ENCODE results near the gene GPR25. TPM values are rescaled to one million over a fixed set of nuclear protein-coding genes. Genes with fewer than 3 reads are reported as not detected.

Gene GPR25
- total RNA-seq, 2 donors from 2014 or later, result 1.3 TPM; not detected in 1

- Histone ChIP-seq H3K4me1 (peaks cover 12% of the 10 kb centered on the region), H3K27ac (no peak overlapping the region), H3K27me3 (peaks cover 0 to 15% of the 10 kb centered on the region in 2 donors), H3K9me3 (no peaks in the 10 kb centered on the region), H3K4me3 (no peak overlapping the region), H3K36me3 (replicated peaks in 1 of 2; ENCODE audit: insufficient read depth in 1 of 2, low read depth in 2 of 2) (no peaks in the 10 kb centered on the region)
- no peak for DNase-seq
- 24 to 33% methylated on average over 14 to 65 of the region's 66 CpGs for WGBS, 2 donors
- intact Hi-C loops (cut with DNase I), result no loop called here
- TF ChIP-seq POLR2A (IDR thresholded peaks at IDR 0.05), result no peak
- no peak for TF ChIP-seq CTCF (IDR thresholded peaks at IDR 0.05)
- no peak for ATAC-seq
Measured at GRCh38 chr1:200873671-200874397, 1.1 kb downstream of the GPR25 start.

- Histone ChIP-seq H3K4me3 (no peak overlapping the region), H3K27me3 (peaks cover 0 to 15% of the 10 kb centered on the region in 2 donors), H3K27ac (no peak overlapping the region), H3K9me3 (no peaks in the 10 kb centered on the region), H3K4me1 (peaks cover 12% of the 10 kb centered on the region), H3K36me3 (replicated peaks in 1 of 2; ENCODE audit: insufficient read depth in 1 of 2, low read depth in 2 of 2) (no peaks in the 10 kb centered on the region)
- no peak for ATAC-seq
- no peak for DNase-seq
- TF ChIP-seq POLR2A (IDR thresholded peaks at IDR 0.05) (no peak), CTCF (IDR thresholded peaks at IDR 0.05) (no peak)
- intact Hi-C loops (cut with DNase I), result no loop called here
- WGBS, 2 donors, result 86 to 89% methylated on average over 6 of the region's 6 CpGs
Measured at GRCh38 chr1:200874694-200875093, 1.9 kb downstream of the GPR25 start.

GRCh38 chr1:200875416-200875815 lies 2.6 kb downstream of the GPR25 start:
- ATAC-seq, result no peak
- no peak for TF ChIP-seq CTCF (IDR thresholded peaks at IDR 0.05)
- TF ChIP-seq POLR2A (IDR thresholded peaks at IDR 0.05), result no peak
- peaks cover 0 to 15% of the 10 kb centered on the region in 2 donors for H3K27me3 ChIP-seq
- H3K9me3 ChIP-seq, result no peaks in the 10 kb centered on the region
- H3K27ac ChIP-seq, result no peak overlapping the region
- intact Hi-C loops (cut with DNase I), result no loop called here
- WGBS, 2 donors, result 70 to 83% methylated on average over 5 of the region's 5 CpGs
- no peak for DNase-seq
- no peaks in the 10 kb centered on the region for H3K36me3 ChIP-seq (replicated peaks in 1 of 2; ENCODE audit: insufficient read depth in 1 of 2, low read depth in 2 of 2)
- no peak overlapping the region for H3K4me3 ChIP-seq
- peaks cover 12% of the 10 kb centered on the region for H3K4me1 ChIP-seq

GRCh38 chr1:200877010-200877409 lies 4.2 kb downstream of the GPR25 start:
- Histone ChIP-seq H3K4me1 (peaks cover 12% of the 10 kb centered on the region), H3K36me3 (replicated peaks in 1 of 2; ENCODE audit: insufficient read depth in 1 of 2, low read depth in 2 of 2) (no peaks in the 10 kb centered on the region), H3K9me3 (no peaks in the 10 kb centered on the region), H3K27ac (no peak overlapping the region), H3K4me3 (no peak overlapping the region), H3K27me3 (peaks cover 0 to 15% of the 10 kb centered on the region in 2 donors)
- no peak for DNase-seq
- no peak for ATAC-seq
- intact Hi-C loops (cut with DNase I), result no loop called here
- no peak for TF ChIP-seq POLR2A (IDR thresholded peaks at IDR 0.05)
- TF ChIP-seq CTCF (IDR thresholded peaks at IDR 0.05), result no peak
- WGBS, 2 donors, result 47 to 70% methylated on average over 3 of the region's 3 CpGs
